PC-9 (cell line): ENCODE measurements around the gene TMEM97. TPM values are rescaled to one million over a fixed set of nuclear protein-coding genes. Genes with fewer than 3 reads are reported as not detected.

Source experiments
- BruUV-seq: library from RNA; stranded (reverse); fragments of 400-500 nt; replicated peaks from 2 replicates; lab custom pipeline; 2021; lab: Mats Ljungman, UMichigan
- CTCF ChIA-PET: fragments of 300-600 bp; sonication (Branson Sonifier 250); formaldehyde crosslinking; loops from one replicate; lab custom pipeline; 2022; ENCODE audit warnings: antibody characterized with exemption; lab: Charles Lee
- POLR2A ChIA-PET: fragments of 300-600 bp; sonication (Branson Sonifier 250); formaldehyde crosslinking; loops from one replicate; lab custom pipeline; 2022; ENCODE audit warnings: antibody characterized with exemption; ENCODE audit not compliant: unreplicated experiment; lab: Charles Lee
- DNase-seq, 2 experiments: peaks; one replicate each; pipeline versions ENCODE4 v3.0.0 to v3.0.0-alpha.2; 2015 to 2022; ENCODE audit warnings: mixed read lengths in 1 of 2
- H2AFZ ChIP-seq: fragments of 200-600 bp; sonication (generic); 2 replicates; pipeline ENCODE4 v1.8.1; 2017; ENCODE audit warnings: antibody characterized with exemption
- H3F3A ChIP-seq: fragments of 200-600 bp; sonication (generic); 2 replicates; pipeline ENCODE4 v1.8.1; 2017; ENCODE audit warnings: antibody characterized with exemption, mild to moderate bottlenecking, low read depth; ENCODE audit not compliant: insufficient read depth
- H3K27ac ChIP-seq: fragments of 200-600 bp; sonication (generic); 2 replicates; pipeline ENCODE4 v1.6.1; 2016; ENCODE audit warnings: mixed run types
- H3K27me3 ChIP-seq: fragments of 200-600 bp; sonication (generic); 2 replicates; pipeline ENCODE4 v1.6.1; 2016; ENCODE audit warnings: low read depth, mixed run types; ENCODE audit not compliant: insufficient read depth
- H3K36me3 ChIP-seq: fragments of 200-600 bp; sonication (generic); 2 replicates; pipeline ENCODE4 v1.6.1; 2016; ENCODE audit warnings: low read depth, mixed run types
- H3K4me1 ChIP-seq: fragments of 200-600 bp; sonication (generic); replicated peaks from 2 replicates; pipeline ENCODE4 v1.6.1; 2016; ENCODE audit warnings: mixed run types; ENCODE audit not compliant: insufficient read depth
- H3K4me2 ChIP-seq: fragments of 200-600 bp; sonication (generic); 2 replicates; pipeline ENCODE4 v1.6.1; 2017; ENCODE audit warnings: mixed run types
- H3K4me3 ChIP-seq: fragments of 200-600 bp; sonication (generic); 2 replicates; pipeline ENCODE4 v1.6.1; 2016; ENCODE audit warnings: mixed run types
- H3K79me2 ChIP-seq: fragments of 200-600 bp; sonication (generic); 2 replicates; pipeline ENCODE4 v1.6.1; 2017; ENCODE audit warnings: low read depth, mixed run types
- H3K9me2 ChIP-seq: fragments of 200-600 bp; sonication (generic); 2 replicates; pipeline ENCODE4 v1.8.1; 2017; ENCODE audit warnings: mild to moderate bottlenecking; ENCODE audit not compliant: insufficient read depth
- H3K9me3 ChIP-seq: fragments of 200-600 bp; sonication (generic); 2 replicates; pipeline ENCODE4 v1.8.1; 2016; ENCODE audit warnings: low read depth; ENCODE audit not compliant: insufficient read depth
- H4K20me1 ChIP-seq: fragments of 200-600 bp; sonication (generic); 2 replicates; pipeline ENCODE4 v1.8.1; 2017; ENCODE audit not compliant: insufficient read depth
- EZH2 ChIP-seq: fragments of 200-600 bp; sonication (generic); IDR thresholded peaks from 2 replicates; pipeline ENCODE4 v1.8.0; 2017; ENCODE audit warnings: antibody characterized with exemption, low read depth
- intact Hi-C: fragments of 100-400 bp; cut with micrococcal nuclease; formaldehyde crosslinking; loops from one replicate; pipeline ENCODE4 v1.10.0; 2022; ENCODE audit not compliant: unreplicated experiment
- total RNA-seq: library from RNA; stranded (reverse); gene quantifications from 2 replicates; pipeline ENCODE4 v1.2.3, GENCODE V29; 2021
- TF ChIP-seq, protein P1 (sequence below): fragments of 200-600 bp; sonication (generic); conservative IDR thresholded peaks from 2 replicates; pipeline ENCODE4 v1.6.1; 2017; ENCODE audit warnings: mixed run types, antibody characterized with exemption, mild to moderate bottlenecking, moderate library complexity

TMEM97 gene
- total RNA-seq, 1 experiment from 2014 or later, result 46.4 TPM

DNA sequence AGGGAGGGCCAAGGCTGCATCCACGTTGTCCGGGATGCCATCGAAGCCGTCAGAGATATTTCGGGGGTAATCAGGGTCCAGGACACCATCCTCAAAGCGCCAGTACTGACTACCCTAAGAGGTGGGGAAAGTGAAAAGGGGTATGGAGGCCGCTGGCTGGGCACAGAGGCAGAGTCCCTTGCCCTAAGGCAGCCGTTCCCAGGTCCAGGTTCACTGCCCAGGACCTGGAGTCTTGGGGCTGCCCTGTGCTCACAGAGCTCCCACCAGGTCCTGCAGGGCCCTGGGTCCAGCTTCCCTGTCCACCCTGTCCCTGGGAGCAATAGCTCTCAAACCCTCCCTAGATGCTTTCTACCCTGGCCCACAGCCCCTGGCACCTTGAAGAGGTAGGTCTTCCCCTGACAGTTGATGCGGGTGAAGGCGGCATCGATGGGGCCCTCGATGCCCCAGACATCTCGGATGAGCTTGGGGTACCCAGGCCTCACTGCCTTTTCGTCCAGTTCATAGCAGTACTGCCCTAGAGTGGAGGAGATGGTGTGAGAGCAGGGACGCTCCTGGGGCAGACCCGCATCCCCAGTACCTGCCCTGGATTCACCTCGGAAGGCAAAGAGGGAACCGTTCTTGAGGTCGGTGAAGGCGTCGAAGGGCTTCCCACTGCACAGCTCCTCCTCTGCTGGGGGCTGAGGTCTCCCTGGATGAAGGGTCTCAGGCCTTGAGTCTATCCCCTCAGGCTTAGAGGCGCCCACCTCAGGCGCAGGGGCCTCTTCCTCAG, 50.1 kb downstream of the TMEM97 start:
- H3F3A ChIP-seq, result peaks cover 17% of the 10 kb centered on the region; the same call in 1 of the 2 replicates
- H3K27me3 ChIP-seq, result no peaks in the 10 kb centered on the region
- H3K4me1 ChIP-seq, result peaks cover 18% of the 10 kb centered on the region
- CTCF ChIA-PET, result no interaction called here
- no peaks in the 10 kb centered on the region for H3K36me3 ChIP-seq
- no peaks in the 10 kb centered on the region for H3K79me2 ChIP-seq
- H3K4me2 ChIP-seq, result no peak overlapping the region
- no peak overlapping the region for H3K4me3 ChIP-seq
- H3K9me2 ChIP-seq, result no peaks in the 10 kb centered on the region
- intact Hi-C loops, result no loop called here
- POLR2A ChIA-PET, result interaction anchor here (1.4 kb wide), 1 partner anchor 12 kb away, joined by 6 read pairs; the partner anchor contains the start of gene POLDIP2
- no peak for DNase-seq
- no peak overlapping the region for H3K27ac ChIP-seq
- BruUV-seq, result no TSS peak
- H3K9me3 ChIP-seq, result no peaks in the 10 kb centered on the region
- TF ChIP-seq, protein P1, sequence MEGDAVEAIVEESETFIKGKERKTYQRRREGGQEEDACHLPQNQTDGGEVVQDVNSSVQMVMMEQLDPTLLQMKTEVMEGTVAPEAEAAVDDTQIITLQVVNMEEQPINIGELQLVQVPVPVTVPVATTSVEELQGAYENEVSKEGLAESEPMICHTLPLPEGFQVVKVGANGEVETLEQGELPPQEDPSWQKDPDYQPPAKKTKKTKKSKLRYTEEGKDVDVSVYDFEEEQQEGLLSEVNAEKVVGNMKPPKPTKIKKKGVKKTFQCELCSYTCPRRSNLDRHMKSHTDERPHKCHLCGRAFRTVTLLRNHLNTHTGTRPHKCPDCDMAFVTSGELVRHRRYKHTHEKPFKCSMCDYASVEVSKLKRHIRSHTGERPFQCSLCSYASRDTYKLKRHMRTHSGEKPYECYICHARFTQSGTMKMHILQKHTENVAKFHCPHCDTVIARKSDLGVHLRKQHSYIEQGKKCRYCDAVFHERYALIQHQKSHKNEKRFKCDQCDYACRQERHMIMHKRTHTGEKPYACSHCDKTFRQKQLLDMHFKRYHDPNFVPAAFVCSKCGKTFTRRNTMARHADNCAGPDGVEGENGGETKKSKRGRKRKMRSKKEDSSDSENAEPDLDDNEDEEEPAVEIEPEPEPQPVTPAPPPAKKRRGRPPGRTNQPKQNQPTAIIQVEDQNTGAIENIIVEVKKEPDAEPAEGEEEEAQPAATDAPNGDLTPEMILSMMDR, result no peak
- no peak for TF ChIP-seq EZH2
- H4K20me1 ChIP-seq, result no peaks in the 10 kb centered on the region; the same call in 1 of the 2 replicates
- H2AFZ ChIP-seq, result no peak overlapping the region

DNA sequence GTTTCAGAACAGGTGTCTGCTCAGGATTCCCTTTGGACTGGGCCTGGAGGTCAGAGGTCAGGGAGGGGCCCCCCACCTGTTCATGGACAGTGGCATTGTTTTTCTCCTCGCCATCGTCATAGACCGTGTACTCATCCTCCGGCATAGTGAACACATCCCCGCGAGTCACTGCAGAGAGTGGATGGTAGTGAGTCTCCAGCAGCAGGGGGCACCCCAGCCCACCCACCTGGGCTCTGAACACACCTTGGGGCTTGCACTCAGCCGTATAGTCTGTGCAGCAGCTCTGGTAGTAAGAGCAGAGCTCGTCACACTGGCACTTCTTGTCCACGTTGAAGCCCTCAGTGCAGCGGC, 50.7 kb downstream of the TMEM97 start:
- Histone ChIP-seq H3F3A (peaks cover 17% of the 10 kb centered on the region; the same call in 1 of the 2 replicates), H3K9me3 (no peaks in the 10 kb centered on the region), H3K4me1 (peaks cover 18% of the 10 kb centered on the region), H2AFZ (no peak overlapping the region), H3K27me3 (no peaks in the 10 kb centered on the region), H3K27ac (no peak overlapping the region), H3K9me2 (no peaks in the 10 kb centered on the region), H3K4me3 (no peak overlapping the region), H4K20me1 (no peaks in the 10 kb centered on the region; the same call in 1 of the 2 replicates), H3K4me2 (peak overlapping the region; percentile 46), H3K36me3 (no peaks in the 10 kb centered on the region), H3K79me2 (no peaks in the 10 kb centered on the region)
- no TSS peak for BruUV-seq
- ChIA-PET CTCF (interaction anchor here (0.6 kb wide), 2 partner anchors 46 to 122 kb away, joined by 3 to 5 read pairs; no protein-coding TSS in a partner anchor), POLR2A (interaction anchor here (1.4 kb wide), 1 partner anchor 12 kb away, joined by 6 read pairs; the partner anchor contains the start of gene POLDIP2)
- intact Hi-C loops, result no loop called here
- DNase-seq, result no peak
- no peak for TF ChIP-seq EZH2
- TF ChIP-seq, protein P1, result no peak

DNA sequence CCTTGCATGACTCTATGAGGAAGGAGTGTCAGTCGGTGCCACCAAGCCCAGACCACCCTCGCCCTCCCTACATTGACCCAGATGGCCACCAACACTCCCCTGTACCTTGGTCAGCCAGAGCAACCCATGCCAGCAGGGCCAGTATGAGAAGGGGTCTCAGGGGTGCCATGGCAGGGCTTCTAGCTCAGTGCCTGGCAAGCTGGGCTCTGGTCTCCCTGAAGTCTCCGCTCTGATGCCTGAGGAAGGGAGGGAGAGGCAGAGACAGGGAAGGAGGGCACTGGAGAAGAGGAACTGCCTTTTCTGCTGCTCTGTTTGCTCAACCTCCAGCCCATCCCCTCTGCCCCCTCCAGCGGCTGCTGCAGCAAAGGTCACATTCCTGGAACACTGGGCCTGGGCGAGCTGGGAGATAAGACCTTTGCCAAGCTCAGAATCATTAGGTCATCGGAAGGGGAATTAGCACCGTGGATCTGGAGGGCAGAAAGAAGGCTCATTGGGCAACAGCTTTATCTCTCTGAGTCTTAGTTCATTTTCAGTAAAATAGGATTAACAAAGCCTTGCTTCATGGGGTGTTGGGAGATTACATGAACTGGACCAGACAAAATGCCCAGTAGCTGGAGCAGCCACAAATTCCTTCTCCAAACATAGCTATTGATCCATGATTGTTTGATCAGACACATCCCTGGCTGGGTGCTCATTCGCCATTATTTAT, 51.2 kb downstream of the TMEM97 start, which contains the start of gene VTN:
Gene VTN (minus strand): TSS at position 273 of the 709 bp plus-strand sequence. CDS start 104 bp downstream, at position 169.
- H3K36me3 ChIP-seq, result no peaks in the 10 kb centered on the region
- no peaks in the 10 kb centered on the region for H4K20me1 ChIP-seq
- H3K27ac ChIP-seq, result no peak within 1 kb of the TSS
- H3K9me3 ChIP-seq, result no peaks in the 10 kb centered on the region
- TF ChIP-seq EZH2, result no peak
- TF ChIP-seq, protein P1, result no peak
- BruUV-seq, result no TSS peak
- intact Hi-C loops, result no loop called here
- ChIA-PET CTCF (interaction anchor here (0.6 kb wide), 3 partner anchors 46 to 122 kb away, joined by 3 to 5 read pairs (median 3); no protein-coding TSS in a partner anchor), POLR2A (interaction anchor here (0.6 to 1.4 kb wide), 2 partner anchors 13 to 1006 kb away, joined by 4 to 6 read pairs; partner anchors contain the start of gene POLDIP2)
- peaks cover 18% of the 10 kb centered on the region for H3K4me1 ChIP-seq
- H3F3A ChIP-seq, result peaks cover 17% of the 10 kb centered on the region; the same call in 1 of the 2 replicates
- no peaks in the 10 kb centered on the region for H3K79me2 ChIP-seq
- DNase-seq, result peak; percentile 45 to 73
- H3K27me3 ChIP-seq, result no peaks in the 10 kb centered on the region
- no peak within 1 kb of the TSS for H3K4me3 ChIP-seq
- no peaks in the 10 kb centered on the region for H3K9me2 ChIP-seq
- peak within 1 kb of the TSS; percentile 46 for H3K4me2 ChIP-seq
- H2AFZ ChIP-seq, result no peak within 1 kb of the TSS
